HG02763 (cell line): Measurements from ENCODE around the gene UNK.
A peak's percentile ranks its signal among the peaks of the same experiment; 100 is the strongest.

Source experiments
- ATAC-seq: cut with Tn5 transposase; IDR thresholded peaks from one replicate; pipeline ENCODE4 v1.9.1; 2021; ENCODE audit warnings: mild to moderate bottlenecking, moderate library complexity; ENCODE audit not compliant: unreplicated experiment

The UNK gene

DNA sequence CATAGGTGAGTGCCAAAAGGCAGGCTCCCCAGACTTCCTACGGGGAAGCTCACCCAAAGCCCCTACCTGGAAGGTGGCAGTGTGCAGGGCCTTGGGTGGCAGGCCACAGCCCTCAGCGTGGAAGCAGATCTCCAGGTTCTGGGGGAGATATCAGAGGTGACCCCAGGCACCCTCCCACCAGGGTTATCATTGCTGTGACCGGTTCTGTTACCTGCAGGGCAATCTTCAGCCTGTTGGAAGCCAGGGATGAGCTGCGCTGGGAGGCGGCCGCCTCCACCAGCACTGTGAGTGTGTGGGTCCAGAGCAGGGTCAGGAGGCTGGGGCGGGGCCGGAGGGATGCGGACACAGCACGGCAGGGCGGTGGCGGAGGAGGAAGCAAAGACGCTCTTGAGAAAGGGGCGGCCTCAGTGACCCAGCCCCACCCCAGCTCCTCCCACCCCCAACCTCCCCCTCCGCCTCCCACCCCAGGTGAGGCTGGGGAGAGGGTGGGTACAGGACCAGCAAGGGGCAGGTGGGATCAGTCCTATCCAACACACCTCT is 46.5 kb downstream of the UNK start:
- no peak for ATAC-seq

DNA sequence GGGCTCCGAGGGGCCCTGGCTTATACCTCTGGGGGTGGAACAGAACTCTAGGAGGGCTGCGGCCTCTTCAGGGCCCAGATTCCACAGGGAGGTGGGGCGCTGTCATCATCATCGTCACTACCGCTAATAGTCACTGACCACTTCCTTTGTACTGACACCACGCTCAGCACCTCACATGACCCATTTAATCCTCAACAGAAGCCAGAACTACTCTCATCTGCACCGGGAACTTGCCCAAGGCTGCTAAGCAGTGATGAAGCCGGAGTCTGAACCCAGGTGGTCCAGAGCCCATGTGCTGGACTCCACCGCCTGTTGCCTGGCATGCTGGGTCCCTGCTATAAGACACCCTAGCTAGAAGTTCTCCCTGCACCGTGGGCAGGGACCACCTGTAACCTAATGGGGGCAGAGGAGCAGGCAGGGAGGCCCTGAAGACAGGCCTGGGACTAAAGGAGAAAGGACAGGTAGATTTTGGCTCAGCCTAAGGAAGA is 47.6 kb downstream of the UNK start:
- ATAC-seq: no peak

DNA sequence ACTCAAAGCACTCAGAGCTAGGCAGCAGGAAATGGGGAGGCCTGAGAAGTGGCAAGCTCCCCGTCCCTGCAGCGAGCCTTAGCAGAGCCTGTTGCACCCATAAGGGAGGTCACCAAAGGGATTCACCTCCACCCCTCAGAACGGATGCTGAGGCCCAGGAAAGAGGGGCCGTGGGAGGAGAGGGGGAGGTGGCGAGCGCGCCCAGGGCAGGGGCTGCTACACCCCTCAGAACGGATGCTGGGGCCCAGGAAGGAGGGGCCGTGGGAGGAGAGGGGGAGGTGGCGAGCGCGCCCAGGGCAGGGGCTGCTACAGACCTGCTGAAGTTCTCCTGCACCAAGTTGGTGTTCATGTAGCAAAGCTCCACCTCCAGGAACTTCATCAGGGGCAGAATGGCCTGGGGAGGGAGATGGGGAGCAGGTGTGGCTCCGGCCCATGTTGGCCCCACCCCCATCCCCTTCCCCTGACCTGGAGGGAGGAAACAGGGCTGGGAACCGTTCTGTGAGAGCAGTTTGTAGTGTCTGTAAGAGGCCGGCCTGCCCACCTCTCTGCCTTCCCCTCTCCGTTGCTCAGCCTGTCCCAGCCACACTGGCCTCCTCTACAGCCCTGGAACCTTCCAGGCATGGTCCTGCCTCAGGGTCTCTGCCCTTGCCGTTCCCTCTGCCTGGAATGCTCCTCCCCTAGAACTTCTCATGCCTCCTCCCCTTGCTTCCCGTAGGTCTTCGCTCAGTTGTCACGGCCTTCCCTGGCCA is 48.2 kb downstream of the UNK start:
- ATAC-seq: no peak

DNA sequence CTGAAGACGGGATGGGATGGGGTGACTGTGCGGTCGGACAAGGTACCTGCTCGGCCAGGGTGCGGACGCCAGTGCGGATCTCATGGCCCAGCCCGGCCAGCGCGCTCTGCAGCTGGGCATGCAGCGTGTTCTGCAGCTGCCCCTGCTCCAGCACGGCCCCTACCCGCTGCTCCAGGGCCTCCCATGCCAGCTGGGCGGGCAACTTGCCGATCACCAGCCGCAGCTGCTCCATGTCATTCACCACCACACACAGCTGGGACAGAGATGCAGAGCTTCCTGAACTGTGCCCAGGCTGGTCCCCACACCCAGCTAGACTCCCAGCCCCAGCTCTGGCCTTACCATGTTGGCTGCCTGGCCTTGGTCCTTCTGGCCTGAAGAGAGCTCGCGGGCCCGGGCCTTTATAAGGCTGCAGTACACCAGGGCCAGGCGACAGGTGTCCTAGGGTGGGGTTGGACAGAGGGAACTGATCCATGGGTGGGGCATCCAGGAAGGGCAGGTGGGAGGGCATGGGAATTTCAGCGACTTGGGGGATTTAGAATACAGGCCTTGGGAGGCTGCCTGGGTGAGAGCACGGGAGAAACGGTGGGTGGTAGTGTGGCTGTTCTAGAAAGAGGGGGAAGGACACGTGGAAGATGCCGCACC is 49.8 kb downstream of the UNK start:
- ATAC-seq: no peak

DNA sequence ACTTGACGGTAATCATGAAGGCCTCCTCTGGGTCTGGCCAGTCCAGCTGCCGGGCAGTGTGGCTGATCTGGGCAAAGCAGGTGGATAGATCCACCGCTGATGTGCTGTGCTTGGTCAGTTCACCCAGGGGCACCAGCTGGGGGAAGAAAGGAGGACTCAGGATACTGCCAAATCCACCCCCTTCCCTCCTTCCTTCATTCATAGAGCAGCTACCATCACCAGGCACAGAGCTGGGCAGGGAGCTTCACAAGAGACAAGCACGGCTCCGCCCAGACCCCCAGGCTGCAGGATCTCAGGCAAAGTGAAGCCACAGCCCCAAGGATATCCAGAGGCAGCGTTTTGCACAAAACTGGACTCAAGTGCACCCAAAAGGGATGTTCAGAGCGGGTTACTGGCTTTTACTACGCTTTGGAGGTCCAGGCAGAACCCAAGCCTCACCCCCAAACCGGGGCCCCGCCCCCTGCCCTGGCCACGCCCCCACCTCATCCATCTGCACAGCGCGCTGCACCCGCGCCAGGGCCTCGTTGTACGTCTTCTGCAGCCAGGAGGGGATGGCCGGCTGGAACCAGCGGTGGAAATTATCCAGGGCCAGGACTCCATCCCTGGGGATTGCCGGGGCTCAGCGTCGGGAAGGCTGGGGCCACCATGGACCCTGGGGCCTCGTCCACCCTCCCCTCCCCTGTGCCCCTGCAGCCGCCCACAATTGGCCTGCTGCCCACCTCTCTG is 50.5 kb downstream of the UNK start:
- no peak for ATAC-seq

DNA sequence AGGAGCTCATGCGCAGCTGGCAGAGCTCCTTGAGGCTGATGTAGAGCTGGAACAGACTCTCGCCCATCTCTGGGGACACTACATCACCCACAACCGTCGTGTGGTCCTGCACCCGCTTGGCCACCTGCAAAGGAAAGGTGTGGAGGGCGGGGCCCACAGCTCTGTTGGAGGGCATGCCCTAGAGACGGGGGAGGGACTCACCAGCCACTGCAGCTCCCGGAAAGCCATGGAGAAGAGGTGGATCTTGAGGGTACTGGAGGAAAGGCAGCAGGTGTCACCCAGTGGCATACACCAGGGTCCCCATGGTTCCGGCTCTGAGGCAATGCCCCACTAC is 51.0 kb downstream of the UNK start:
- no peak for ATAC-seq

DNA sequence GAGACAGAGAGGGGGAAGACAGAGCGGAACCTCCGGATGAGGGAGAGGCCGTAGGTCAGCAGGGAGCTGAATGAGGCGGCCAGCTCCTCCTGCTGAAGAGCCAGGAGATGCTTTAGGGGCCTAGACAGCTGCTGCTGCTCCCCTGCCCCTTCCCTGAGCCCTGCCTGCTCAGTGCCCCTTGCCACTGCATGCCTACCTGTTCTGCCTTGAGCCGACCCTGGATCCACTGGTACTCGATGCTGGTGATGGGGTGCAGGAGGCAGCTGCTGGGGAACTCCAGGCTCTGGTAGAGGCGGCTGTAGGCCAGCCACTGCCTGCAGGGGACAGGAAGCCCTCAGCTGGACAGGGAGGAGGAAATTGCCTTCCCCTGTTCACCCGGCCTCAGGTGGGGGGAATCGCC is 52.0 kb downstream of the UNK start:
- no peak for ATAC-seq

DNA sequence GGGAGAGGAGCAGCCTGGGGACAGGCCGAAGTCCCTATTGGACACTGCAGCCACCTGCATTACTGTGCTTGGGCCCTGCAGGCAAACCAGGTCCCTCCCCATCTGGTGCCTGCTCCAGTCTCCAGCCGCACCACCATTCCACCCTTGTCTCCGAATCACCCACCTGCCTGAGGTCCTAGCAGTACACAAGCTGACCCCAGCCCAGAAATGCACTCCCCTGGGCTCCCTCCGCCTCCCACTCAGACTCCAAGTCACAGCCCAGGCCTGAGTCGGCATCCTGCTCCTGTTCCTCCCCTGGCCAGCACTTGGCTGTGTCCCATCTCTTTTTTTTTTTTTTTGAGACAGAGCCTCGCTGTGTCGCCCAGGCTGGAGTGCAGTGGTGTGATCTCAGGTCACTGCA is 53.3 kb downstream of the UNK start:
- ATAC-seq: no peak

DNA sequence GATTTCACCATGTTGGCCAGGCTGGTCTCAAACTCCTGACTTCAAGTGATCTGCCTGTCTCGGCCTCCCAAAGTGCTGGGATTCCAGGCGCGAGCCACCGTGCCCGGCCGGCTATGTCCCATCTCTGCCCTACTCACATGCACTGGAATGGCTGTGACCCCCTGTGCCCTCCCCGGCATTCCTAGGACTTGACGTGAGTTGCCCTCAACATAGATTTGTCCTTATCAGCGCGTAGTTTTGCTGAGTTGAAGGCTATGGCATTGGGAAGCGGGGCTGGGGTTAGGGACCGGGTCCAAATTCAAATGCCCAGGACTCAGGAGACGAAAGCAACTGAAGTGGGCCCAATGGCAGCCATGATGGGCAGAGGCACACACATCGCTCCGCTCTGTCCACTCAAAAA is 53.8 kb downstream of the UNK start:
- no peak for ATAC-seq

DNA sequence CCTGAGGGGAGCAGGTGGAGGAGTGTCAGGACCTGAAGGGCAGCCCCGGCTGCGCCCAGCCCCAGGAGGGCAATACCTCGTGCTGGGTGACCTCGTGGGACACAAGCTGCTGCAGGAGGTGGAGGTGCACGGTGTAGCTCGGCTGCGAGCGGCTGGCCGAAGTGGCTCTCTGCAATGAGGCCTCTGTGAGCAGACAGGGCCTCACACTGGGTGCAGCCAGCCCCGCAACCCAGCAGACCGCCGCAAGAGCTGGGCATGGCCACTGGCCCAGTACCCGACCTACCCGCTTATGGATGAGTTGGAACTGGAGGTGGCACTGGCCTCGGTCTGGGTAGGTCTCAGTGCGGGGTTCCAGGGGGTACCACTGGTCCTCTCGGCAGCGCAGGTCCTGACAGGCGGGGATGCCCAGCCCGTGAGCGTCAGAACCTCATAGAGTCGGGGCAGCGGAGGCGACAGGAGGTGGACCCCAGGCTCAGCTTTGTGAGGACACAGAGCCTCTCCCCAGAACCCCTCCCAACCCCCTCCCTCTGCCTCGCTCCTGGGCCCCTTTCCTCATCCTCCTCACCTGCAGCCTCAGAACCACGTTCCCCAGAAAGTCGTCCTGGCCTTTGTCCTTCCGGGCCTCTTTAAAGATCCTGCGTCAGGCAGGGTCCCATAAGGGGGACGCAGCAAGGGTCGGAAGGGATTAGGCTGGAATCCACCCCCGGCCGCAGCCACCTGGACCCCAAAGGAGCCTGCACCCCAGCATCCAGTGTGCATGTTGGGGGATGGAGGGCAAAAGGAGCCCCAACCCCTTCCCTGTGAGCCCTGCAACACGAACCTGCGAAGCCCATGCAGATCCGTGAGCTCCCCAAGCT is 55.6 kb downstream of the UNK start:
- no peak for ATAC-seq

DNA sequence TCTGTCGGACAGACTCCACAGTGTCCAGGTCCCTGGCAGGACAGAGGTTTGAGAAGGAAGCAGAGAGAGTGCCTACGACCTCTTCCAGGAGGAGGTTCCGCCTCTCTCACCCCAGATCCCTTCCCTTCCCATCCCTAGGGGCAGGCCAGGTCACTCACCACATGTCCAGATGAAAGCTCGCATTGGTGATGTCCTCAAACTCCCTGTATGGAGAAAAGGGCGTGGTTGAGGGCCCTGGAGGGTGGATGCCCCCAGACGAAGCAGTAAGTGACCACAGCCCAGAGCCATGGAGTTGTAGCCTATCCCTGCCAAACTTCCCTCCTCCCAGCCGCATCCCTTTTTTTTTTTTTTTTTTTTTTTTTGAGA is 56.2 kb downstream of the UNK start:
- ATAC-seq: no peak

DNA sequence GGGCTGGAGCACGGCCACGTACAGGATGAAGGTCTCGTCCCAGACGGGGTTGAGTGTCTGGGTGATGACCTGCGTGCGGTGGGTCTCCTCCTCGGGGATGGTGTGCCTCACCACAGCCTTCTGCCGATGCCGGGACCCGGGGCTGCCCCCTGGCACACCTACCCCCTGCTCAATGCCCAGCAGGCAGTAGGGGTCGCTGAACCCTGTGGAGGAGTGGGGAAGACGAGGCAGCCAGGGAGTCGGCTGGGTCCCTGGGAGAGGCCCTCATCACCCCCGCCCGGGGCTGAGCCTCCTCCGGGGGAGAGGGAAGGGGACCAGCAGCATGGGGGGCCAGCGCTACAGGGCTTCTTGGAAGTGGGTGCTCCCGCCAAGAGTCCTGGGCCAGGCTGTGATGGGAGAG is 57.8 kb downstream of the UNK start:
- no peak for ATAC-seq

DNA sequence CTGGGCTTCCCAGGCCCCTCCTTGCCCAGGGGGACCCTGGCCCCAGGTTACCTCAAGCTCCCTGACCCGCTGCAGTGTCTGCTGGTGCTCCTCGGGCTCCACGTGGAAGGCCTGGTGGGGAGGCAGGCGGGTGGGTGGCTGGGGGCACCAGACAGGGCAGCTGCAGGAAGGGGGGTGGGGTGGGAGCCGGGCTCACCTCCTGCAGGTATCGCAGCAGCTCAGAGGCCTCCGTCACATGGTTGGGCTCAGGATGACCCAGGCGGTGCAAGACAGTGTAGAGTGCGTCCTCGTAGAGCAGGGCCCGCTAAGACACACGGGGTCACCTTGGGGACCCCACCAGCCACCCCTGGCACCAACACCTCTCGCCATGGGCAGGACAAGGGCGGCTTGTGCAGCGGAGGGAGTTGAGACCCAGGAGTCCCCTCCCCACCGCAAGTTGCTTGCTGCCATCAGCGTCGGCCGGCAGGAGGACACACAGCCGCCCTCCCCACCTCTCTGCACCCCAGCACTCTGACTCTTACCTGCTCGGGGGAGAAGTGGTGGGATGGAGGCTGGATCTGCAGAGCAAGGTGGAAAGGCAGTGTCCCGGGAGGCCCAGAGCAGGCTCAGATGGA is 58.5 kb downstream of the UNK start:
- no peak for ATAC-seq

DNA sequence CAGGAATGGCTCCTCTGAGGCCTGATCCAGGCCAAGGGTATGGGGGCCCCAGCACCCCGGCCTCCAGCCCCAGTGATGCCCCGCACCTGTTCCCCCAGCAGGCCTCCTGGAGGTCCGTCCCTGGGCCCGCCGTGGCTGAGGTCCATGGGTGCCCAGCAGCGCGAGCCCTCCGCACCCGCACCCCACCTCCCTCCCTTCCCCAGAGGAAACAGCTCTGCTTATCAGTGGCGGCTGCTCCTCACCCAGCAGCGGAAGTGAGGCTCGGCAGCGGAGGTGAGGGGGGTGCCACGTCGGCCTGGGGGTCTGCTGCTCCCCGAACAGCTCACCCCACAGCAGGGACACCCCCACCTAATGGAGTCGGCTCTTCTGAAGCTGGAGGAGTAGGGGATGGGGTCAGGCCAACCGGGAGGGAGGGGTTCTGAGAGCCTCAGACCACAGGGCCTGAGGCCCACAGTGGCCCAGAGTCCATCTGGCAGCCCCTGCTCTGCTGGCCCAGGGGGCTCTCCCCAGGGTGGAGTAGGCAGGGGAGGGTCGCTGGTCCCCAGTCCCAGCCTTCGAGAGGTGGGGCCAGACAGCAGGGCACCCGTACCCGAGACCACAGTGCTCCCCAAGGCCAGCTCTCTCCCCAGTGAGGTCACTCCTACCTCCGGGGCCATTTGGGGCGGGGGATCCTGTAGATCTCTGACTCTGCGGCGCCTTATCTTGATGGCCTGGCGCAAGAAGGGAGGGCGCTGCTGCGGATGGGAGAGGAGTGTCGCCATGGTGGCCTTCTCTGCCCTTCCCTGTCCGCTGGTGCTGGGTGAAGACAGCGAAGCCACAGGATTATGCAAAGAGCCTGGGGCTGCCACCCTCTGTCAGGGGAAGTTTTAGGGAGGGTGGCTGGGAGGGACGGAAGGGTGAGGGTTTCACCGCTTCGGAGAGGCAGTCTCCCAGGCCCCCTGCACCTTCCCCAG is 59.2 kb downstream of the UNK start, which contains the start of gene UNC13D:
TSS of gene UNC13D (minus strand) at position 828 of the 953 bp plus-strand sequence. CDS start at position 761, 67 bp downstream.
- no peak for ATAC-seq

DNA sequence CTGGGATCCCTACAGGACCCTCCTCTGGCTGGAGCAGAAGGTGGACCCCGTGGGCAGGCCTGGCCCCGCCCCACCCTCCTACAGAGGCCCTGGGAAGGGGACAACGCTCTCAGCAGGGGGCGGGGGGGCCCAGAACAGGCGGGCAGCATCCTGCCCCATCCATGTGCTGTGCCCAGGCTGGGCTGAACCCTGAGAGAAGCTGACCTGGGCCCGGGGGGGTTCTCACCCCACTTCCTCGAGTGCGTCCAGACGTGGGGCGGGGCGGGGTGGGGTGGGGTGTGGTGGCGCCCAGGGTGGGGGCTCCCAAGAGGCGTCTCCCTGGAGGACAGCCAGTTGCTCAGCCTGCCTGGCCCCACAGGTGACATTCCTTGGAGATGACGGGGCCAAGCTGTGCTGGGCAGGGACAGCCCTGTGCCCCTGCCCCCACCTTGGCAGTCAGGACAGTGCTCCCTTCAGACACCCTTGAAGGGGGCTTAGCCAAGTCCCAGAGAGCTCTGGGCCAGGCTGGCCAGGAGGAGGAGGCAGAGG is 60.0 kb downstream of the UNK start:
- ATAC-seq: no peak

DNA sequence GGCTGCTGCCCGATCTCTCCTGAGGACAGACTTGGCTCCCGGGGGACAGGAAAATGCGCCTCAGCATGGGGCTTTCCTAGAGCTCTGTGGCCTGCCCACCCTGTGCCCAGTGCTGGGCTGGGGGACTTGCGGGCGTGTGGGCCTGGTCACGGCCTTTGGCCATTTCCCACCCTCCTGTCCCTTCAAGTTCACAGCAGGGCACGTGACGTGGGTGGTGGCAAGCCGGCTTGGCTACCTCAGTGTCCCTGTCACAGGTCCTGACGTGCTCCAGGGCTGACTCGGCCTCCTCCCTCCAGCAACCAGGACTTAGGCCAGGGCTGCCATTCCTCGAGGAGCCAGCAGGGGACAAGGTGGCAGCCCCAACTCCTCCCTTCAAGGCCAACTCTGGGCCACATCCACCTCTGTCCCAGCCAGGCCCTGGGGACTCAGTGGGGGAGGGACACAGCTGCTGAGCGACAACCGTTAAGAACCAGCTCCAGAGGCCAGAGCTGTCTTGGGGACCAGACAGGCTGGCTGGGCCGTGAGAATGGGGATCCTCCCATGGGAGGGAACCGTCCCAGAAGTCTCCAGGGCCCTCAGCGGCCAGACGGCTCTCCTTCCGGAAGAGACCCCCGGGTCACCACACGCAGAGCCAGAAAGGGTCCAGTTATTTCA is 60.6 kb downstream of the UNK start:
- ATAC-seq: peak; percentile 58

DNA sequence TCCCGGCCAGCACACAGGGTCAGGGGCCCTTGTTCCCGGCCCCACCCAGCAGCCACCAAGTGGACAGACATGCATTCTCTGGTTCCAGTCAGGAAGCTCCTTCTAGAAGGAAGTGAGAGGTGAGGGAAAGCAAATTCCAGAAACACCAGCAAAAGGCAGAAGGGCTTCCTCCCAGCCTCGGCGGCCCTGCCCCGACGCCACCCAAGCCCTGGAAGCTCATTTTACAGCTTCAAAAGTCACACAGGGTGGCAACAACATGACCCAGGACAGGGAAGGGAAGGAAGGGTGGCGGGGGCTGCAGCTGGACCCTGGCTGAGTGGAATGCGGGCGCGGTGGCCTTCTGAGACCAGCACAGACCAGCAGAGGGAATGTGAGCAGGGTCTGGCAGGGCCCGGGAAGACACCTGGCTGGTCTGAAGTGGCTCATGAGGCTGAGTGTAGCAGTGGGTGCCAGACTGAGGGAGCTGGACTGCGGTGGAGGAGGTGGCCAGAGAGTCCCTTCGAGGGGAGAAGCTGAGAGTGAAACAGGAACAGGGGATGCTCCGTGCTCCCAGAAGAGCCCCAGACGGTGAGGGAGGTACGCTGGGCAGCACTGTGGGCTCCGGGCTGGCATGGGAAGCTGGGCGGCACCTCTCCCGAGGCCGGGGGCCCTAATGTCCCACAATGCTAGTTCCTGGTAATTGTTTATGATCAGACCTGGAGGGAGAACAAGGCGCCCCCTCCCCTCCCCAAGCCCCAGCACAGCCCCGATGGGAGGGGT is 61.5 kb downstream of the UNK start:
- no peak for ATAC-seq
